ENCODE measurements around the gene DRAXIN.

The DRAXIN gene

GRCh38 chr1:11766429-11766776 lies 74.9 kb downstream of the DRAXIN start:
- no peak for DNase-seq

GRCh38 chr1:11767922-11768704 lies 76.6 kb downstream of the DRAXIN start:
- DNase-seq, result no peak

GRCh38 chr1:11768821-11769220 lies 77.3 kb downstream of the DRAXIN start:
- no peak for DNase-seq

GRCh38 chr1:11769274-11769673 lies 77.8 kb downstream of the DRAXIN start:
- no peak for DNase-seq

- no peak for DNase-seq
Observed at GRCh38 chr1:11770011-11770410, 78.5 kb downstream of the DRAXIN start.

- DNase-seq, result no peak
Observed at GRCh38 chr1:11771481-11772043, 80.1 kb downstream of the DRAXIN start.

GRCh38 chr1:11772458-11772857 lies 80.9 kb downstream of the DRAXIN start:
- no peak for DNase-seq

- DNase-seq, result no peak
Observed at GRCh38 chr1:11774753-11775152, 83.2 kb downstream of the DRAXIN start.
